CD4-positive, alpha-beta T cell (primary cell): ENCODE results near the gene CHEK1. TPM values are rescaled to one million over a fixed set of nuclear protein-coding genes. Genes with fewer than 3 reads are reported as not detected.
"Not testable (repeated sequence)": the region's sequence is repeated elsewhere in the genome, so short reads cannot be mapped to it uniquely, and the experiment has no call there.

Experiments
- ATAC-seq: fragments of 200-7000 bp; cut with Tn5 transposase; one replicate; pipeline ENCODE4 v1.10.0; 2022; ENCODE audit warnings: mild to moderate bottlenecking; ENCODE audit not compliant: poor library complexity
- CTCF ChIA-PET: fragments of 350-600 bp; sonication (Branson Sonifier 250); formaldehyde crosslinking; loops from one replicate; lab custom pipeline; 2021; ENCODE audit warnings: antibody characterized with exemption, inconsistent platforms; lab: Charles Lee
- POLR2A ChIA-PET: fragments of 350-600 bp; sonication (Branson Sonifier 250); formaldehyde crosslinking; loops from one replicate; lab custom pipeline; 2021; ENCODE audit warnings: antibody characterized with exemption, inconsistent platforms; lab: Charles Lee
- DNase-seq, 14 experiments: peaks; one replicate each; pipeline ENCODE4 v3.0.0-alpha.2; 2013 to 2020; ENCODE audit warnings: mixed read lengths in 2 of 14
- H3K27ac ChIP-seq, 2 donors: one replicate each; pipeline versions ENCODE4 v1.5.1 to v1.7.0; 2013; ENCODE audit warnings: low read length in 2 of 2, low read depth in 1 of 2, mild to moderate bottlenecking in 1 of 2
- H3K27me3 ChIP-seq, 2 experiments: 1 replicate in 1 of 2; 2 replicates in 1 of 2; pipeline versions ENCODE4 v1.6.1 to v1.7.0; 2013; ENCODE audit warnings: low read length in 2 of 2, control low read depth in 1 of 2, mild to moderate bottlenecking in 1 of 2, moderate library complexity in 1 of 2; ENCODE audit not compliant: insufficient read depth in 2 of 2, control insufficient read depth in 1 of 2
- H3K36me3 ChIP-seq: one replicate; pipeline ENCODE4 v1.6.1; 2013; ENCODE audit warnings: low read length, control low read depth; ENCODE audit not compliant: insufficient read depth
- H3K4me1 ChIP-seq: one replicate; pipeline ENCODE4 v1.6.1; 2013; ENCODE audit warnings: low read length, control low read depth; ENCODE audit not compliant: insufficient read depth
- H3K4me3 ChIP-seq: one replicate; pipeline ENCODE4 v1.5.1; 2013; ENCODE audit warnings: mild to moderate bottlenecking, low read length, moderate library complexity
- H3K9me3 ChIP-seq, 2 experiments: 1 replicate in 1 of 2; 2 replicates in 1 of 2; pipeline versions ENCODE4 v1.6.1 to v1.7.0; 2013; ENCODE audit warnings: low read length in 2 of 2, mild to moderate bottlenecking in 2 of 2, control low read depth in 1 of 2, moderate library complexity in 1 of 2; ENCODE audit not compliant: control insufficient read depth in 1 of 2, insufficient read depth in 1 of 2
- H3K27ac Mint-ChIP-seq: one replicate; pipeline ENCODE4 v1.8.0; 2020; ENCODE audit warnings: mixed read lengths
- H3K27me3 Mint-ChIP-seq: one replicate; pipeline ENCODE4 v1.8.0; 2021; ENCODE audit warnings: mixed read lengths
- H3K36me3 Mint-ChIP-seq: one replicate; pipeline ENCODE4 v1.8.0; 2021; ENCODE audit warnings: low read depth, mixed read lengths
- H3K4me1 Mint-ChIP-seq: one replicate; pipeline ENCODE4 v1.8.0; 2021; ENCODE audit warnings: low read depth, mixed read lengths
- H3K4me3 Mint-ChIP-seq: one replicate; pipeline ENCODE4 v1.8.0; 2020; ENCODE audit warnings: mild to moderate bottlenecking, mixed read lengths
- H3K9me3 Mint-ChIP-seq: one replicate; pipeline ENCODE4 v1.8.0; 2020; ENCODE audit warnings: mixed read lengths
- intact Hi-C, 2 experiments: fragments of 100-400 bp; cut with DNase I in 1 of 2; cut with micrococcal nuclease in 1 of 2; formaldehyde crosslinking; loops; one replicate each; pipeline versions ENCODE4 v1.15.1 to v1.9.0; 2023 to 2025; cut with DNase I, micrococcal nuclease
- polyA plus RNA-seq, 2 donors: library from polyadenylated mRNA; unstranded; fragments of 120-200 nt; gene quantifications; one replicate each; pipeline ENCODE4 v1.2.1, GENCODE V29; 2013
- total RNA-seq, 174 experiments: library from RNA in 2 of 174; stranded (reverse) in 2 of 174; gene quantifications; one replicate each; pipeline ENCODE4 v1.2.3 and lab custom pipeline; 2021 to 2026
- TF ChIP-seq, protein P1 (sequence below): fragments of 200-600 bp; IDR thresholded peaks from one replicate; pipeline ENCODE4 v1.8.0; 2022; ENCODE audit warnings: antibody characterized with exemption, mild to moderate bottlenecking

Gene CHEK1
- total RNA-seq (1 to 10 TPM; 6.8 to 7.8 TPM), total RNA-seq (lab: John Stamatoyannopoulos, UW) (1.6 to 197 (median 4.4) reads per million in 172 experiments)
- 2.5 TPM for polyA plus RNA-seq (2013, experiment 1 of 2)
- 4.8 TPM for polyA plus RNA-seq (2013, experiment 2 of 2)

DNA sequence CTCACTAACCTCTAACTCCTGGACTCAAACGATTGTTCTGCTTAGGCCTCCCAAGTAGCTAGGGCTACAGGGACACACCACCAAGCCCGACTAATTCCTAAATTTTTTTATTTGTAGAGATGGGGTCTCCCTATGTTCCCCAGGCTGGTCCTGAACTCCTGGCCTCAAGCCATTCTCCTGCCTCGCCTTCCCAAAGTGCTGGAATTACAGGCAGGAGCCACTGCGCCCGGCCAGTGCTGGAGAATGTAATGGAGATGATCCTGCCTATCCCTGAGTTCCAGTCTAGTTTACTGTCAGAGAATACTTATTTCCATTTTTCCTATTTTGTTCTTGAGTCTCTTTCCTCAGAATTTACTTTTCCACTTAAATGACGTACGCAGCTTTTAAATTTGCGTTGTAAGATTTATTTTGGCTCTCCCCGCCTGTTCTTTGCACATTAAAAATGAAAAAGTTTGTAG, at the start of gene CHEK1:
TSS of gene CHEK1 (plus strand) at position 408 of the 458 bp plus-strand sequence. CDS start 1,606 bp downstream, outside the sequence.
- ChIA-PET POLR2A (interaction anchor here (0.8 to 5.3 kb wide), 7 partner anchors 13 to 638 kb away, joined by 3 to 61 read pairs (median 7); partner anchors contain the start of genes EI24, HYLS1, PUS3 and STT3A), CTCF (interaction anchor here (1.3 to 1.8 kb wide), 2 partner anchors 33 to 56 kb away, joined by 4 to 5 read pairs; partner anchors contain the start of gene EI24)
- peaks cover 19% of the 10 kb centered on the region for H3K4me1 ChIP-seq
- Mint-ChIP-seq H3K4me1 (peaks cover 22% of the 10 kb centered on the region), H3K9me3 (no peaks in the 10 kb centered on the region), H3K27me3 (no peaks in the 10 kb centered on the region), H3K36me3 (peaks cover 36% of the 10 kb centered on the region), H3K4me3 (peak within 1 kb of the TSS; percentile 100), H3K27ac (peak within 1 kb of the TSS; percentile 66)
- H3K36me3 ChIP-seq, result peaks cover 24% of the 10 kb centered on the region
- intact Hi-C loops, result loop anchor here (2.0 to 10.0 kb wide), 10 partner anchors 28 to 660 kb away; partner anchors contain the start of genes CDON (in 1 of the 2), DDX25 (in 1 of the 2), FAM118B (in 1 of the 2) and HYLS1 (in 1 of the 2)
- peak within 1 kb of the TSS; percentile 94 to 98 for H3K27ac ChIP-seq
- H3K27me3 ChIP-seq, result no peaks in the 10 kb centered on the region
- no peak for DNase-seq
- TF ChIP-seq, protein P1, sequence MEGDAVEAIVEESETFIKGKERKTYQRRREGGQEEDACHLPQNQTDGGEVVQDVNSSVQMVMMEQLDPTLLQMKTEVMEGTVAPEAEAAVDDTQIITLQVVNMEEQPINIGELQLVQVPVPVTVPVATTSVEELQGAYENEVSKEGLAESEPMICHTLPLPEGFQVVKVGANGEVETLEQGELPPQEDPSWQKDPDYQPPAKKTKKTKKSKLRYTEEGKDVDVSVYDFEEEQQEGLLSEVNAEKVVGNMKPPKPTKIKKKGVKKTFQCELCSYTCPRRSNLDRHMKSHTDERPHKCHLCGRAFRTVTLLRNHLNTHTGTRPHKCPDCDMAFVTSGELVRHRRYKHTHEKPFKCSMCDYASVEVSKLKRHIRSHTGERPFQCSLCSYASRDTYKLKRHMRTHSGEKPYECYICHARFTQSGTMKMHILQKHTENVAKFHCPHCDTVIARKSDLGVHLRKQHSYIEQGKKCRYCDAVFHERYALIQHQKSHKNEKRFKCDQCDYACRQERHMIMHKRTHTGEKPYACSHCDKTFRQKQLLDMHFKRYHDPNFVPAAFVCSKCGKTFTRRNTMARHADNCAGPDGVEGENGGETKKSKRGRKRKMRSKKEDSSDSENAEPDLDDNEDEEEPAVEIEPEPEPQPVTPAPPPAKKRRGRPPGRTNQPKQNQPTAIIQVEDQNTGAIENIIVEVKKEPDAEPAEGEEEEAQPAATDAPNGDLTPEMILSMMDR, result no peak
- ATAC-seq, result no peak
- no peaks in the 10 kb centered on the region for H3K9me3 ChIP-seq
- peak within 1 kb of the TSS; percentile 87 for H3K4me3 ChIP-seq

DNA sequence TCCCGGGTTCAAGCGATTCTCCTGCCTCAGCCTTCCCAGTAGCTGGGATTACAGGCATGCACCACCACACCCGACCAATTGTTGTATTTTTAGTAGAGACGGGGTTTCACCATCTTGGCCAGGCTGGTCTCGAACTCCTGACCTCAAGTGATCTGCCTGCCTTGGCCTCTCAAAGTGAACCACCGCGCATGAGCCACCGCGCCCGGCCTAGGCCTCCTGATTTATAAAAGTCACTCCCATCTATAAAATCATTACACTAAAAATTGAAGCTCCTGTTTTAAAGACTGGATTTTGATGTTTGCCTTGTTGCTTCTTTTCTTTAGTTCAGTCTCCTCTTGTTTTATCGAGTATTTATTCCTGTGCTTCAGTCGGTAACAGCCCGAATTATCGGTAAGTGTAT, 47.8 kb upstream of the CHEK1 start:
- H3K27me3 Mint-ChIP-seq, H3K4me1 ChIP-seq, DNase-seq, H3K9me3 ChIP-seq, CTCF ChIA-PET, H3K27ac Mint-ChIP-seq, H3K27me3 ChIP-seq, intact Hi-C loops, ATAC-seq, H3K27ac ChIP-seq, H3K4me1 Mint-ChIP-seq, H3K9me3 Mint-ChIP-seq, POLR2A ChIA-PET, H3K4me3 ChIP-seq, H3K4me3 Mint-ChIP-seq: not testable (repeated sequence)
- H3K36me3 ChIP-seq, result peaks cover 92% of the 10 kb centered on the region
- H3K36me3 Mint-ChIP-seq, result peaks cover 88% of the 10 kb centered on the region

DNA sequence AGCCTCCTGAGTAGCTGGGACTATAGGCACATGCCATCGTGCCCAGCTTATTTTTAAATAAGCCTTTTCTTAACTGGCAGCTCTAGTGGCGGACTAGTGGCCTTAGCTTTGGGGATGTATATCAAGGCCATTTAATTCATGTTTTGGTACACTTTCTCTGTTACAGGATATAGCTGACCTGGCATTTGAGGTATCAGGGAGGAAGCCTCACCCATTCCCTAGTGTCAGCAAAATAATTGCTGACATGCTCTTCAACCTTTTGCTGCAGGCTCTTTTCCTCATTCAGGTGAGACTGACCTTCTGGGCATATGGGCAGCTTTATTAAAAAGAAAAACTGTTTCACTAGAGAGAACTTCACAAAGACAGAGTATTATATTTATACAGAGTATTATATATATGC, 46.2 kb upstream of the CHEK1 start:
- Histone ChIP-seq H3K4me3 (no peak overlapping the region), H3K4me1 (no peaks in the 10 kb centered on the region), H3K27ac (no peak overlapping the region), H3K36me3 (peaks cover 96% of the 10 kb centered on the region), H3K27me3 (no peaks in the 10 kb centered on the region), H3K9me3 (no peaks in the 10 kb centered on the region)
- POLR2A ChIA-PET, result interaction anchor here (0.8 kb wide), 1 partner anchor 14 kb away, joined by 6 read pairs; the partner anchor contains the start of gene STT3A
- Mint-ChIP-seq H3K9me3 (no peaks in the 10 kb centered on the region), H3K27ac (no peak overlapping the region), H3K36me3 (peaks cover 89% of the 10 kb centered on the region), H3K4me3 (no peak overlapping the region), H3K4me1 (no peaks in the 10 kb centered on the region), H3K27me3 (no peaks in the 10 kb centered on the region)
- CTCF ChIA-PET, result no interaction called here
- ATAC-seq (no peak), DNase-seq (no peak)
- intact Hi-C loops, result no loop called here
- TF ChIP-seq, protein P1, result no peak
